Measurements from ENCODE around the gene AFAP1.

DNA sequence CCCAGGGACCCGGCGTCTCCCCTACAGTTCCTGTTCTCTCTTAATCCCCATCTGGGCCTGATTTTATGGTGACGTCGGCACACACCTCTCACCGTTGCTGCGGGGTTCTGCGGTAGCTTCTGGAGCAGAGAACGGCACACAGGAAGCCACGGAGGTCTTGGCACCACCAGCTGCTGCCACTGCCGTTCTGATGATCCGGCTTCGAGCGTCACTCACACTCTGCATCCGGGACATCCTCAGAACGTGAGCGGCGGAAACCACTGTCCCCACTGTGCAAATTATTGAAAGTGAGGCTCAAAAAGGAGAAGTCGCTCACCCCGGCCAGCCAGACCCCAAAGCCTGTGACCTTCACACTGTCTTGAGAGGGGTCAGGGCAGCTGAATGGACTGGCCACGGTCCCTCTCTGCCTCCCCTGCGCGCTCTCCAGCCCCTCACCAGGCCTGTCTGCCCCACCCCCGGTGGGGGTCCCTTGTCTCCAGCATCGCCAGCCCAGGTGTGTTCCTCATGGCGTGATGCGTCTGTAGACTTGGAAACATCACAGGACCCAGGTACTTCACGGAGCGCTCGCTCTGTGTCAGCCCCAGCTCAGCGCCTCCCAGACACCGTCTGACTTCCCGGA lies 201.1 kb downstream of the AFAP1 start:
- TF ChIP-seq, protein P1, sequence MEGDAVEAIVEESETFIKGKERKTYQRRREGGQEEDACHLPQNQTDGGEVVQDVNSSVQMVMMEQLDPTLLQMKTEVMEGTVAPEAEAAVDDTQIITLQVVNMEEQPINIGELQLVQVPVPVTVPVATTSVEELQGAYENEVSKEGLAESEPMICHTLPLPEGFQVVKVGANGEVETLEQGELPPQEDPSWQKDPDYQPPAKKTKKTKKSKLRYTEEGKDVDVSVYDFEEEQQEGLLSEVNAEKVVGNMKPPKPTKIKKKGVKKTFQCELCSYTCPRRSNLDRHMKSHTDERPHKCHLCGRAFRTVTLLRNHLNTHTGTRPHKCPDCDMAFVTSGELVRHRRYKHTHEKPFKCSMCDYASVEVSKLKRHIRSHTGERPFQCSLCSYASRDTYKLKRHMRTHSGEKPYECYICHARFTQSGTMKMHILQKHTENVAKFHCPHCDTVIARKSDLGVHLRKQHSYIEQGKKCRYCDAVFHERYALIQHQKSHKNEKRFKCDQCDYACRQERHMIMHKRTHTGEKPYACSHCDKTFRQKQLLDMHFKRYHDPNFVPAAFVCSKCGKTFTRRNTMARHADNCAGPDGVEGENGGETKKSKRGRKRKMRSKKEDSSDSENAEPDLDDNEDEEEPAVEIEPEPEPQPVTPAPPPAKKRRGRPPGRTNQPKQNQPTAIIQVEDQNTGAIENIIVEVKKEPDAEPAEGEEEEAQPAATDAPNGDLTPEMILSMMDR (conservative IDR thresholded peaks at IDR 0.05; ENCODE audit: low read length): no peak
- TF ChIP-seq EZH2phosphoT487 (IDR thresholded peaks at IDR 0.05; ENCODE audit: borderline replicate concordance, low read depth, low read length): no peak
